ENCODE measurements around the gene FN3KRP. TPM values are rescaled to one million over a fixed set of nuclear protein-coding genes. Genes with fewer than 3 reads are reported as not detected.

FN3KRP gene
- total and polyA plus RNA-seq, 2 donors (not counting 3 experiments of a cell fraction or from before 2014, with no cell fraction given): 22.2 to 35.2 TPM

GRCh38 chr17:82713071-82713723 is 3.3 kb upstream of the FN3KRP start:
- Histone ChIP-seq H3K27me3 (ENCODE audit: control insufficient read depth in 2 of 2, insufficient read depth in 2 of 2, low read length in 2 of 2) (no peaks in the 10 kb centered on the region), H3K79me2 (ENCODE audit: control insufficient read depth, insufficient read depth, low read length) (peaks cover 11% of the 10 kb centered on the region), H3K9me3 (replicated peaks; ENCODE audit: control insufficient read depth, insufficient read depth, low read length) (no peaks in the 10 kb centered on the region), H2AFZ (ENCODE audit: low read depth, low read length) (no peak overlapping the region), H3K36me3 (ENCODE audit: control insufficient read depth in 2 of 2, extremely low read depth in 1 of 2, insufficient read depth in 2 of 2, low read length in 2 of 2) (no peaks in the 10 kb centered on the region), H3K4me2 (ENCODE audit: insufficient read depth, low read length) (no peak overlapping the region), H3K4me1 (ENCODE audit: control insufficient read depth, extremely low read depth, insufficient read depth, low read length) (peaks cover 12% of the 10 kb centered on the region), H3K9ac (replicated peaks; ENCODE audit: extremely low read depth, insufficient read depth, low read length) (no peak overlapping the region), H3K9me1 (replicated peaks; ENCODE audit: control insufficient read depth, extremely low read depth, insufficient read depth, low read length) (no peaks in the 10 kb centered on the region), H4K20me1 (replicated peaks; ENCODE audit: control insufficient read depth, extremely low read depth, insufficient read depth, low read length) (no peaks in the 10 kb centered on the region), H3K27ac (ENCODE audit: insufficient read depth, low read depth, low read length) (no peak overlapping the region), H3K4me3 (replicated peaks in 1 of 3; ENCODE audit: insufficient read depth in 1 of 3, low read depth in 1 of 3, low read length in 3 of 3) (no peak overlapping the region)
- intact Hi-C loops (cut with micrococcal nuclease): no loop called here
- CTCF ChIA-PET: no interaction called here
- BruUV-seq (replicated peaks): no TSS peak
- FAIRE-seq: no peak
- POLR2A ChIA-PET: no interaction called here
- no peak for TF ChIP-seq JUN (IDR thresholded peaks at IDR 0.05; ENCODE audit: borderline replicate concordance, insufficient read depth, insufficient read length, low read depth)
- no peak for TF ChIP-seq POLR2AphosphoS5 (IDR thresholded peaks at IDR 0.05; ENCODE audit: insufficient read depth, low read depth, low read length)
- no peak for TF ChIP-seq POLR2A (IDR thresholded peaks at IDR 0.05; ENCODE audit: low read depth, low read length)
- TF ChIP-seq FOS (IDR thresholded peaks at IDR 0.05; ENCODE audit: borderline replicate concordance, insufficient read depth, low read length): no peak
- TF ChIP-seq, protein P1, sequence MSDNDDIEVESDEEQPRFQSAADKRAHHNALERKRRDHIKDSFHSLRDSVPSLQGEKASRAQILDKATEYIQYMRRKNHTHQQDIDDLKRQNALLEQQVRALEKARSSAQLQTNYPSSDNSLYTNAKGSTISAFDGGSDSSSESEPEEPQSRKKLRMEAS (IDR thresholded peaks at IDR 0.05; ENCODE audit: insufficient read depth, insufficient read length): no peak
- no peak for TF ChIP-seq MYC (IDR thresholded peaks at IDR 0.05; ENCODE audit: low read depth, low read length)
- no peak for TF ChIP-seq EZH2 (IDR thresholded peaks at IDR 0.05; ENCODE audit: borderline replicate concordance, low read depth, low read length, severe bottlenecking)
- TF ChIP-seq CTCF (IDR thresholded peaks at IDR 0.05; ENCODE audit: extremely low read depth in 1 of 2, insufficient read depth in 1 of 2, low read depth in 1 of 2, low read length in 2 of 2): no peak
- TF ChIP-seq GATA2 (IDR thresholded peaks at IDR 0.05; ENCODE audit: insufficient read depth, insufficient read length, low read depth, low read length): no peak
- DNase-seq (ENCODE audit: low read depth, low spot score): no peak
- dilution Hi-C loops (cut with MboI; ENCODE audit: extremely low pct_ligation_motif_present, low sequenced_read_pairs): no loop called here

Measured in endothelial cell of umbilical vein (primary cell).